ENCODE data around the gene REN. TPM values are rescaled to one million over a fixed set of nuclear protein-coding genes. Genes with fewer than 3 reads are reported as not detected.

Gene REN
- total RNA-seq, 2 donors from 2014 or later = 0.83 TPM; not detected in 1

DNA sequence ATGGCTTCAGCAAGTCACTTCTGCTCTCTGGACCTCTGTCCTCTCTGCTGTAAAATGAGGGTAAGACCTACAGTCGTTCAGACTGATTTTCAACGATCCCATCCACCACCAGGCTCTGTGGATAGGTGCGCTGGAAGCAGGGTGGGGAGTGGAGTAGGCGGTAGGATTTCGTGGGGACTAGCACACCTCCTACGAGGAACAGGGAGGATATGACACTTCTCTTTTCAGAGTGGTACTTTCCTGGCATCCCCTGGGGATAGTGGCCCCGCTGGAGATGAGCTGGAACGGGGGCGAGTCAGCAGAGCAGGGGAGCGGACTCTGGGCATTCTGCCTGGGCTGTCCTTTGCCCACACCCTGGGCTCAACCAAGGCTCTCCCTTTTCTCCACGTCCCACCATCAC lies 32.0 kb downstream of the REN start:
- Histone ChIP-seq H3K9me3 (no peaks in the 10 kb centered on the region), H3K27me3 (no peaks in the 10 kb centered on the region), H3K27ac (no peak overlapping the region), H3K36me3 (peaks cover 8% of the 10 kb centered on the region), H3K4me1 (peaks cover 0 to 16% of the 10 kb centered on the region in 2 donors), H3K4me3 (no peak overlapping the region)
- TF ChIP-seq, protein P1, sequence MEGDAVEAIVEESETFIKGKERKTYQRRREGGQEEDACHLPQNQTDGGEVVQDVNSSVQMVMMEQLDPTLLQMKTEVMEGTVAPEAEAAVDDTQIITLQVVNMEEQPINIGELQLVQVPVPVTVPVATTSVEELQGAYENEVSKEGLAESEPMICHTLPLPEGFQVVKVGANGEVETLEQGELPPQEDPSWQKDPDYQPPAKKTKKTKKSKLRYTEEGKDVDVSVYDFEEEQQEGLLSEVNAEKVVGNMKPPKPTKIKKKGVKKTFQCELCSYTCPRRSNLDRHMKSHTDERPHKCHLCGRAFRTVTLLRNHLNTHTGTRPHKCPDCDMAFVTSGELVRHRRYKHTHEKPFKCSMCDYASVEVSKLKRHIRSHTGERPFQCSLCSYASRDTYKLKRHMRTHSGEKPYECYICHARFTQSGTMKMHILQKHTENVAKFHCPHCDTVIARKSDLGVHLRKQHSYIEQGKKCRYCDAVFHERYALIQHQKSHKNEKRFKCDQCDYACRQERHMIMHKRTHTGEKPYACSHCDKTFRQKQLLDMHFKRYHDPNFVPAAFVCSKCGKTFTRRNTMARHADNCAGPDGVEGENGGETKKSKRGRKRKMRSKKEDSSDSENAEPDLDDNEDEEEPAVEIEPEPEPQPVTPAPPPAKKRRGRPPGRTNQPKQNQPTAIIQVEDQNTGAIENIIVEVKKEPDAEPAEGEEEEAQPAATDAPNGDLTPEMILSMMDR (IDR thresholded peaks at IDR 0.05) = no peak
- no peak for DNase-seq (ENCODE audit: low spot score)

DNA sequence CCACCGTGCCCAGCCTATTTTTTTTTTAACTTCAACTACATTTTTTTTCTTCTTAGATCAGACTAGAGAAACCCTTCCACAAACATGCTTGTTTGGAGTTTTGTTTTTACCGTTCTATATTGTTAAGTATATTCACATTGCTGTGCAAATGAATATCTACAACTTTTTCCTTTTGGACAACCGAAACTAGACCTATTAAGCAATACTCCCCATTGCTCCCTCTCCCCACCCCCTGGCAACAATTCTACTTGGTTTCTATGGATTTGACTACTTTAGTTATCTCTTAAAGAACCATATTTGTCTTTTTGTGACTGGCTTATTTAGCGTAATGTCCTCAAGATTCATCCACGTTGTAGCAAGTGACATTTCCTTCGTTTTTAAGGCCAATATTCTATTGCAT lies 33.4 kb downstream of the REN start:
- DNase-seq (ENCODE audit: low spot score) = no peak
- Histone ChIP-seq H3K9me3 (no peaks in the 10 kb centered on the region), H3K4me3 (no peak overlapping the region), H3K27ac (no peak overlapping the region), H3K4me1 (peaks cover 0 to 21% of the 10 kb centered on the region in 2 donors), H3K27me3 (no peaks in the 10 kb centered on the region), H3K36me3 (no peaks in the 10 kb centered on the region)
- TF ChIP-seq, protein P1 (IDR thresholded peaks at IDR 0.05) = no peak

DNA sequence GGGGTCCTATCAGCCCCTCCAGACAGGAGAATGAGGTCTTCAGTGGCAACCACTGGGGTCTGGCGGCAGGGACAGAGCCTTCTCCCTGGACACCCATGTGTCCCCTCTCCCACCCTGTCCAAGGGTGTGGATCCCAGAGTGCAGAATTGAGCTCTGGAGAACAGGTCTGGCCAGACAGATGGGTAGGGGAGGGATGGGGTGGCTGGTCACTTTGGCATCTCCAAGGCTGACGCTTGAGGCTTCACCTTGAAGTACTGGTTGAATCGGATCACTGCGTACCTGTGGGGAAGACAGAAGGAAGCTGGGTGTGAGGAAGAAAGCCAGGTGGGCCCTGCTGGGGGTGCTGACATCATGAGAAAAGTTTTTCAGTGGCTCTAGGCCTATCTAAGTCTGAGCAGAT lies 34.2 kb downstream of the REN start:
- Histone ChIP-seq H3K36me3 (no peaks in the 10 kb centered on the region), H3K4me3 (no peak overlapping the region), H3K27me3 (no peaks in the 10 kb centered on the region), H3K4me1 (peaks cover 0 to 27% of the 10 kb centered on the region in 2 donors), H3K27ac (no peak overlapping the region), H3K9me3 (no peaks in the 10 kb centered on the region)
- TF ChIP-seq, protein P1 (IDR thresholded peaks at IDR 0.05) = no peak
- DNase-seq (ENCODE audit: low spot score) = no peak

DNA sequence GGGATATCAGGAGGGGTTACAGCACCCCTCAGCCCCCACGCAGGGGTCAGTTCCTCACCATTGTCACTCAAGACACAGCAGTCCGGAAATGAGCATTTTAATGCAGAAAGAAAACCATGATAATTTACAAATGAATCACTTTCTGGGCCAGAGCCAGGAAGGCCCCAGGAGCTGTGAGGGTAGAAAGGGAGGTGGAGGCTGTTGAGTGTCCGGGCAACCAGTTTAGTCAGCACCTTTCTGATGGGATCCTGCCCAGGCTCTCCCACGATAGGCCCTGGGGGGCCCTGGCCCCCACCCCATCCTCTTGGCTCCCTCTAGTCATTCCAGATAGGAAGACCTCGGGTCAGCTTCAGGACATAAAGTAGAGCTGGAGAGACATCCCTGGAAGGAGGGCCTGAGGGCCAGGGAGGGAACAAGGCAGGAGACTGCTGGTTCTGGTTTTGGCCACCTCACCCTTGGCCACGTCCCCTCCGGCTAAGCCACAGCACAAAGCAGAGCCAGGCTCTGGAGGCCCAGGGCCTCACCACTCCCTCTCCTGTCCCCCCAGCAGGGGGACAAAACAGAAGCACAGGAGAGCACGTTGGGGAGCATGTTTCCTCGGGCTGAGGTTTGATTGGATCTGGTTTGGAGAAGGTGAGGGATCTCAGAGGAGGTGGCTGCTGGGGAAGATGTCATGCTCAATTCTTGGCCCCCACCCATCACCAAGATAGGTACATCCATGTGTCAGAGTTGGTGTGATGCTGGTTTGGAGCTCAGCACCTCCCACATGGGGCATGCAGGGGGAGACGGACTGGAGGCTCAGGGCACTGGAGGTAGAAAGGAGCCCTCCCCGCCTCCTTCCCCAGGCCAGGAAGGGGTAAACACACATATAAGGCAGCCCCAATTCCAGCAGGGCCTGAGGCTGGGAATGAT lies 34.9 kb downstream of the REN start:
- H3K4me3 ChIP-seq = no peak overlapping the region
- no peak for DNase-seq (ENCODE audit: low spot score)
- H3K36me3 ChIP-seq = no peaks in the 10 kb centered on the region
- H3K27ac ChIP-seq = no peak overlapping the region
- no peaks in the 10 kb centered on the region for H3K27me3 ChIP-seq
- TF ChIP-seq, protein P1 (IDR thresholded peaks at IDR 0.05) = no peak
- no peaks in the 10 kb centered on the region for H3K9me3 ChIP-seq
- peaks cover 0 to 34% of the 10 kb centered on the region in 2 donors for H3K4me1 ChIP-seq

DNA sequence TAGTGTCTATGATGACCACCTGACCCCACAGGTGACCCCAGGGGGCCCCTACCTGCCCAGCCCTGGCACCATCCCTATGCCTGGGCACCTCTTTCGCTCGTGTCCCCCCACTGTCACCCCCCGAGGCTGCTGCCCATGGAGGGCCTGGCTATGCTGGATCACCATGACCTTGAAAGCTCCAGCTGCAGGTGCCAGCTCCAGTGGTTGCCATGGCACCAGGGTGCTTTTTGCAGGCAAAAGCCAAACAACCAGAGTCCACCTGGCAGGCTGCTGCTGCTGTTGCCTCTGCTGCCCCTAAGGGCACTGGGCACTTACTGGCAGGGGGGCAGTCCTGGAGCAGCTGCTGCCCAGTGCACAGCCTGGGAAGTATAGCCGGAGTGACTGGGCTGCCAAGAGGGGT lies 36.0 kb downstream of the REN start:
- no peaks in the 10 kb centered on the region for H3K9me3 ChIP-seq
- peaks cover 0 to 37% of the 10 kb centered on the region in 2 donors for H3K4me1 ChIP-seq
- H3K36me3 ChIP-seq = peaks cover 7% of the 10 kb centered on the region
- DNase-seq (ENCODE audit: low spot score) = no peak
- TF ChIP-seq, protein P1 (IDR thresholded peaks at IDR 0.05) = no peak
- no peak overlapping the region for H3K4me3 ChIP-seq
- H3K27ac ChIP-seq = no peak overlapping the region
- H3K27me3 ChIP-seq = no peaks in the 10 kb centered on the region
